Bronchial epithelial cell (primary cell): Measurements from ENCODE around the gene SPRED2. TPM values are rescaled to one million over a fixed set of nuclear protein-coding genes. Genes with fewer than 3 reads are reported as not detected.

ENCODE experiments used
- DNase-seq: peaks from one replicate; pipeline ENCODE4 v3.0.0-alpha.2; 2010; ENCODE audit warnings: low read depth
- FAIRE-seq: peaks from 2 replicates; lab custom pipeline; 2011; peaks lifted over from hg19 to GRCh38; lab: Jason Lieb, UNC
- H3K27me3 ChIP-seq: 2 replicates; pipeline ENCODE4 v1.5.1; 2011; ENCODE audit warnings: low read length; ENCODE audit not compliant: control insufficient read depth, insufficient read depth
- H3K36me3 ChIP-seq: 2 replicates; pipeline ENCODE4 v1.5.1; 2011; ENCODE audit warnings: low read length; ENCODE audit not compliant: control insufficient read depth, insufficient read depth
- H3K4me3 ChIP-seq: 2 replicates; pipeline ENCODE4 v1.5.1; 2011; ENCODE audit warnings: mild to moderate bottlenecking, low read depth, low read length, control low read depth
- CTCF ChIP-seq: IDR thresholded peaks from 2 replicates; pipeline ENCODE4 v1.5.1; 2011; ENCODE audit warnings: mild to moderate bottlenecking, moderate library complexity, low read length, control low read depth, inconsistent platforms; ENCODE audit not compliant: insufficient read depth, severe bottlenecking
- total RNA-seq: library from RNA; depleted of rRNA; stranded (reverse); fragments of >200 nt; gene quantifications from 2 replicates; pipeline ENCODE4 v1.2.1, GENCODE V29; 2014

Gene SPRED2
- total RNA-seq, 1 donor from 2014 or later = 3.4 TPM

DNA sequence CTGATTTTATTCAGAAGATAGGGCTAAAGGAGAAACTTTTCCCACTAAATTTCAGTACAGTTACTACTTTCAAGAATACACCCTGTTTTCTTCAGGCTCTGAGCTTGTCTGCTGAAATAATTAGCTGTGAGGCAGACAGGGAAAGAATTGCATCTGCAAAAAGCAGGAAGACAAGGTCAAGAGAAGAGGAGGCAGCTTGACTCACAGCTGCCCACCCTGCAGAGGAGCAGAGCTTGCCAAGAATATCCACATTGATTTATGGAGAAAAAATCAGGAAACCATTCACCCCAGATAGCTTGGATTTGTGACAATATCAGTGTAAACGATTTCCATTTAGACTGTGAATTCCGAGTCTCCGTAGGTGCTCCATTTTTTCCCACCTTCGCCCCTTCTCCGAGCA is 155.8 kb downstream of the SPRED2 start:
- Histone ChIP-seq H3K4me3 (no peak overlapping the region), H3K36me3 (peaks cover 2% of the 10 kb centered on the region), H3K27me3 (no peaks in the 10 kb centered on the region)
- DNase-seq (no peak), FAIRE-seq (no peak)
- TF ChIP-seq CTCF = no peak

GRCh38 chr2:65275141-65275915 is 157.1 kb downstream of the SPRED2 start:
- H3K4me3 ChIP-seq = no peak overlapping the region
- DNase-seq = no peak
- TF ChIP-seq CTCF = no peak
- H3K27me3 ChIP-seq = no peaks in the 10 kb centered on the region
- peaks cover 2% of the 10 kb centered on the region for H3K36me3 ChIP-seq
- no peak for FAIRE-seq

DNA sequence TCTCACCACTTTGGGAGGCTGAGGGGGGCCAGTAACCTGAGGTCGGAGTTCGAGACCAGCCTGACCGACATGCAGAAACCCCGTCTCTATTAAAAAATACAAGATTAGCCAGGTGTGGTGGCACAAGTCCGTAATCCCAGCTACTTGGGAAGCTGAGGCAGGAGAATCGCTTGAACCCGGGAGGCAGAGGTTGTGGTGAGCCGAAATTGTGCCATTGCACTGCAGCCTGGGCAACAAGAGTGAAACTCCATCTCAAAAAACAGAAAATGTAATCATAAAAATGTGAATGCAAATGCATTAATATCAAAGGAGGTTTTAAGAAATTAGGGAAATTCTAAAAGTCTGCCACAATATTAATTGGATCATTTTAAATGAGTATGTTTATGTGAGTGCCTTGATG is 159.1 kb downstream of the SPRED2 start:
- H3K36me3 ChIP-seq = peaks cover 4% of the 10 kb centered on the region
- no peak overlapping the region for H3K4me3 ChIP-seq
- no peaks in the 10 kb centered on the region for H3K27me3 ChIP-seq
- FAIRE-seq = no peak
- TF ChIP-seq CTCF = no peak
- no peak for DNase-seq

DNA sequence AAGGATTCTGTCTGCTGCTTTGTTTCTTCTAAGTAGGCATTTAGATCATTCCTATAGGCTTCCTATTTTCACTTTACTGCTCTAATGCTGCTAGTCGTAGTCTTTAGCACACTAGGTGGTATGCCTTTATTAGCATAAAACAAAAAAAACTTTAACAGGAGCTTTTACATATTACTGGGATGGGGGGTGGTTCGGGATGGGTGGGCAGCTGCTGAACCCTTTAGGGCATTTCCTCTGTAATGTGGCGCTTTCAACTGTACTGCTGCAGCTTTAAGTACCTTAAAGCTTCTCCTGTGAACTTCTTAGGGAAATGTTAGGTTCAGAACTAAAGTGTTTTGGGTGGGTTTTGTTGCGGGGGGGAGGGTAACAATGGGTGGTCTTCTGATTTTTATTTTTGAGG is 163.4 kb downstream of the SPRED2 start:
- H3K4me3 ChIP-seq = no peak overlapping the region

DNA sequence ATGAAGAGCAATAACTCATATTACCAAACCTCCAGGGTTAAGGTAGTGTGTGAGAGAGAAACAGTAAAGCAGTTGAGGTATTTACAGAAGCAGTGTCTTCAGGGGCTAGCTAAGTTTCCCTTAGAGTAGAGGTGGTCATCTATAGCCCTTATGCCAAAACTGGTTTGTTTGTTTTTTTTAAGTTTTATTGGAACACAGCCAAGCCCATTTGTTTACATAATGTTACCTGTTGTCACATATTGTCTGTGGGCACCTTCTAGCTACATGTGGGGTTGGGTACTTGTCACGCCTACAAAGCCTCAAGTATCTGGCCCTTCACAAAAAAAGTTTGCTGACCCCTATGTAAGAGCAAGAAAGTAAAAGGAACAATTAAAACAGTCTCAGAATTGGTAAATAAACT is 165.4 kb downstream of the SPRED2 start:
- H3K27me3 ChIP-seq = no peaks in the 10 kb centered on the region
- H3K4me3 ChIP-seq = no peak overlapping the region
- TF ChIP-seq CTCF = no peak
- peaks cover 8% of the 10 kb centered on the region for H3K36me3 ChIP-seq
- FAIRE-seq (peak; percentile 7), DNase-seq (no peak)

More for the DNA sequence above, 163.4 kb downstream of the SPRED2 start:
- H3K27me3 ChIP-seq = no peaks in the 10 kb centered on the region
- H3K36me3 ChIP-seq = peaks cover 9% of the 10 kb centered on the region
- no peak for DNase-seq
- no peak for TF ChIP-seq CTCF
- no peak for FAIRE-seq

GRCh38 chr2:65265671-65266045 is 166.7 kb downstream of the SPRED2 start:
- no peak overlapping the region for H3K4me3 ChIP-seq
- no peaks in the 10 kb centered on the region for H3K27me3 ChIP-seq
- TF ChIP-seq CTCF = no peak
- FAIRE-seq (no peak), DNase-seq (no peak)
- H3K36me3 ChIP-seq = peaks cover 7% of the 10 kb centered on the region
